Psoas muscle (tissue), 8 donors: ENCODE measurements around the gene LIPT1. TPM values are rescaled to one million over a fixed set of nuclear protein-coding genes. Genes with fewer than 3 reads are reported as not detected.
"Not testable (repeated sequence)": the region's sequence is repeated elsewhere in the genome, so short reads cannot be mapped to it uniquely, and the experiment has no call there.

Experiments
- ATAC-seq, 4 donors: fragments of 200-7000 bp; cut with Tn5 transposase; one replicate each; pipeline ENCODE4 v1.9.1; 2020; ENCODE audit warnings: moderate library complexity in 3 of 4, mild to moderate bottlenecking in 2 of 4
- DNase-seq, 2 donors: peaks; one replicate each; pipeline ENCODE4 v3.0.0-alpha.2; 2020
- H3K27ac ChIP-seq: fragments of 200-600 bp; one replicate; pipeline ENCODE4 v1.8.0; 2022
- H3K27me3 ChIP-seq, 3 donors: fragments of 200-600 bp in 1 of 3; one replicate each; pipeline versions ENCODE4 v1.6.1 to v1.8.0; 2013 to 2022; ENCODE audit warnings: low read length in 2 of 3, mild to moderate bottlenecking in 2 of 3, moderate library complexity in 1 of 3; ENCODE audit not compliant: insufficient read depth in 3 of 3
- H3K36me3 ChIP-seq, 2 donors: fragments of 200-600 bp in 1 of 2; one replicate each; pipeline versions ENCODE4 v1.6.1 to v1.8.0; 2013 to 2022; ENCODE audit warnings: low read depth in 1 of 2, mild to moderate bottlenecking in 1 of 2, moderate library complexity in 1 of 2; ENCODE audit not compliant: insufficient read depth in 1 of 2
- H3K4me1 ChIP-seq: fragments of 200-600 bp; one replicate; pipeline ENCODE4 v1.8.0; 2022
- H3K4me3 ChIP-seq: fragments of 200-600 bp; one replicate; pipeline ENCODE4 v1.8.0; 2022; ENCODE audit warnings: mild to moderate bottlenecking
- H3K9me3 ChIP-seq: fragments of 200-600 bp; one replicate; pipeline ENCODE4 v1.8.0; 2022
- CTCF ChIP-seq: fragments of 200-600 bp; IDR thresholded peaks from one replicate; pipeline ENCODE4 v1.8.0; 2022; ENCODE audit warnings: antibody characterized with exemption
- WGBS, 3 donors: extraction: QIAGEN DNeasy Blood & Tissue Kit; methylation state at CpG; one replicate each; pipeline versions ENCODE4 v1.1.6 to v1.1.7; 2013; 5-methylcytosine and 5-hydroxymethylcytosine counted together
- intact Hi-C, 2 donors: fragments of 100-400 bp; cut with DNase I; formaldehyde crosslinking; loops; one replicate each; pipeline versions ENCODE4 v1.11.0 to v1.14.2; 2022
- polyA plus RNA-seq, 3 donors: library from polyadenylated mRNA; stranded (reverse); fragments of 200-250 nt; gene quantifications; one replicate each; pipeline ENCODE4 v1.2.3, GENCODE V29; 2013
- total RNA-seq, 4 donors: library from RNA; stranded (reverse); fragmentation: NEBNext Ultra II Directional in 2 of 4; extraction: Animal tissue kit (Norgen Biotek cat#: 25700) in 2 of 4; gene quantifications; one replicate each; pipeline versions ENCODE4 v1.2.1 to v1.2.4, GENCODE V29; 2021 to 2023
- donor health status: healthy with polysubstance abuse.
- donor health status: DM: no; HTN: no; CAD: no; lungs with moderate emphysema.
- donor health status: Bipolar disorder and iron deficiency.
- donor health status: healthy.
- donor health status: DM: yes; HTN: yes; CAD: no.
- donor health status: DM: no; HTN: no; CAD: no.
- donor health status: DM: no; HTN: no; CAD: no.
- donor health status: DM: yes; HTN: yes; CAD: no.

The LIPT1 gene
- total and polyA plus RNA-seq, 7 donors: 6.7 to 11.3 (median 8.9) TPM

- intact Hi-C loops: no loop called here
- no peak for TF ChIP-seq CTCF
- Histone ChIP-seq H3K36me3 (peaks cover 0 to 65% of the 10 kb centered on the region in 2 donors), H3K27me3 (no peaks in the 10 kb centered on the region), H3K27ac (no peak overlapping the region), H3K9me3 (no peaks in the 10 kb centered on the region), H3K4me3 (no peak overlapping the region), H3K4me1 (no peaks in the 10 kb centered on the region)
- DNase-seq (no peak), ATAC-seq (no peak)
- 93 to 100% (median 95%) methylated on average over 1 of the region's 1 CpG for WGBS, 3 donors
These were observed 35.8 kb downstream of the LIPT1 start for GRCh38 chr2:99190548-99190947.

- H3K36me3 ChIP-seq: peaks cover 0 to 78% of the 10 kb centered on the region in 2 donors
- DNase-seq, H3K4me1 ChIP-seq, H3K9me3 ChIP-seq, H3K27ac ChIP-seq, H3K27me3 ChIP-seq, H3K4me3 ChIP-seq, intact Hi-C loops, ATAC-seq: not testable (repeated sequence)
- WGBS, 3 donors: 98 to 100% (median 98%) methylated on average over 4 of the region's 4 CpGs
These were observed 37.6 kb downstream of the LIPT1 start for GRCh38 chr2:99192364-99192763.

GRCh38 chr2:99198103-99198841, 43.5 kb downstream of the LIPT1 start:
- Histone ChIP-seq H3K27ac (no peak overlapping the region), H3K36me3 (peaks cover 7 to 42% of the 10 kb centered on the region in 2 donors)
- WGBS, 3 donors: 88 to 89% (median 88%) methylated on average over 6 of the region's 6 CpGs

GRCh38 chr2:99200076-99200800, 45.5 kb downstream of the LIPT1 start:
- Histone ChIP-seq H3K27me3 (no peaks in the 10 kb centered on the region), H3K27ac (no peak overlapping the region), H3K36me3 (peaks cover 7 to 29% of the 10 kb centered on the region in 2 donors), H3K9me3 (no peaks in the 10 kb centered on the region), H3K4me1 (no peaks in the 10 kb centered on the region), H3K4me3 (no peak overlapping the region)
- DNase-seq (no peak), ATAC-seq (no peak)
- 88 to 95% (median 89%) methylated on average over 7 of the region's 7 CpGs for WGBS, 3 donors
- TF ChIP-seq CTCF: no peak
- intact Hi-C loops: no loop called here

More at GRCh38 chr2:99198103-99198841, 43.5 kb downstream of the LIPT1 start:
- ATAC-seq (no peak), DNase-seq (no peak)
- intact Hi-C loops: no loop called here
- Histone ChIP-seq H3K9me3 (no peaks in the 10 kb centered on the region), H3K27me3 (no peaks in the 10 kb centered on the region), H3K4me3 (no peak overlapping the region), H3K4me1 (no peaks in the 10 kb centered on the region)
- TF ChIP-seq CTCF: no peak

- Histone ChIP-seq H3K27me3 (no peaks in the 10 kb centered on the region), H3K36me3 (peaks cover 7 to 10% of the 10 kb centered on the region in 2 donors), H3K4me1 (no peaks in the 10 kb centered on the region), H3K9me3 (no peaks in the 10 kb centered on the region), H3K27ac (no peak overlapping the region), H3K4me3 (no peak overlapping the region)
- ATAC-seq (no peak), DNase-seq (no peak)
- peak; percentile 7 for TF ChIP-seq CTCF
- WGBS, 3 donors: 78 to 94% (median 84%) methylated on average over 4 of the region's 4 CpGs
- intact Hi-C loops: no loop called here
These were observed 47.4 kb downstream of the LIPT1 start for GRCh38 chr2:99201959-99202678.
